GM19043 (cell line): Measurements from ENCODE around the gene CDIPT.
"Not testable (repeated sequence)": the region's sequence is repeated elsewhere in the genome, so short reads cannot be mapped to it uniquely, and the experiment has no call there.

Experiments
- ATAC-seq: cut with Tn5 transposase; IDR thresholded peaks from one replicate; pipeline ENCODE4 v1.9.1; 2021; ENCODE audit warnings: low read depth; ENCODE audit not compliant: unreplicated experiment

CDIPT gene

GRCh38 chr16:29898135-29898803 is 35.2 kb upstream of the CDIPT start:
- no peak for ATAC-seq

GRCh38 chr16:29897333-29897732 is 34.3 kb upstream of the CDIPT start:
- ATAC-seq, result no peak

- ATAC-seq, result no peak
Observed at GRCh38 chr16:29896841-29897240, 33.8 kb upstream of the CDIPT start.

- ATAC-seq, result no peak
Observed at GRCh38 chr16:29894352-29894751, 31.3 kb upstream of the CDIPT start.

- no peak for ATAC-seq
Observed at GRCh38 chr16:29893553-29893952, 30.5 kb upstream of the CDIPT start.

- no peak for ATAC-seq
Observed at GRCh38 chr16:29892458-29892813, 29.4 kb upstream of the CDIPT start.

GRCh38 chr16:29891525-29892457 is 28.8 kb upstream of the CDIPT start:
- ATAC-seq, result no peak

GRCh38 chr16:29889372-29889771 is 26.3 kb upstream of the CDIPT start:
- ATAC-seq, result not testable (repeated sequence)

- no peak for ATAC-seq
Observed at GRCh38 chr16:29883987-29884386, 21.0 kb upstream of the CDIPT start.

- no peak for ATAC-seq
Observed at GRCh38 chr16:29881050-29881449, 18.0 kb upstream of the CDIPT start.

- ATAC-seq, result no peak
Observed at GRCh38 chr16:29878172-29878571, 15.1 kb upstream of the CDIPT start.

- ATAC-seq, result no peak
Observed at GRCh38 chr16:29877266-29877961, 14.4 kb upstream of the CDIPT start.

- no peak for ATAC-seq
Observed at GRCh38 chr16:29876594-29877249, 13.7 kb upstream of the CDIPT start.

GRCh38 chr16:29876217-29876593 is 13.2 kb upstream of the CDIPT start:
- no peak for ATAC-seq

- ATAC-seq, result no peak
Observed at GRCh38 chr16:29875206-29875605, 12.2 kb upstream of the CDIPT start.

- ATAC-seq, result no peak
Observed at GRCh38 chr16:29873319-29873718, 10.3 kb upstream of the CDIPT start.

- ATAC-seq, result no peak
Observed at GRCh38 chr16:29871822-29872546, 9.0 kb upstream of the CDIPT start.

- ATAC-seq, result not testable (repeated sequence)
Observed at GRCh38 chr16:29869067-29869466, 6.0 kb upstream of the CDIPT start.

GRCh38 chr16:29868396-29869009 is 5.5 kb upstream of the CDIPT start:
- ATAC-seq, result no peak

GRCh38 chr16:29864205-29864604 is 1.2 kb upstream of the CDIPT start:
- ATAC-seq, result no peak
